GM18517 (cell line): Measurements from ENCODE around the gene C16orf95.

Experiments used
- ATAC-seq: cut with Tn5 transposase; IDR thresholded peaks from one replicate; pipeline ENCODE4 v1.9.1; 2021; ENCODE audit warnings: mild to moderate bottlenecking, moderate library complexity; ENCODE audit not compliant: unreplicated experiment

Gene C16orf95

GRCh38 chr16:87319997-87320491, 2.9 kb upstream of the C16orf95 start:
- no peak for ATAC-seq

GRCh38 chr16:87319011-87319410, 1.8 kb upstream of the C16orf95 start:
- no peak for ATAC-seq

GRCh38 chr16:87317750-87318644, 805 bp upstream of the C16orf95 start:
- peak; percentile 4 for ATAC-seq

- no peak for ATAC-seq
These were observed 706 bp downstream of the C16orf95 start for GRCh38 chr16:87316450-87316922.

GRCh38 chr16:87314990-87315420, 2.2 kb downstream of the C16orf95 start:
- ATAC-seq = no peak

- ATAC-seq = no peak
These were observed 5.2 kb downstream of the C16orf95 start for GRCh38 chr16:87312008-87312407.

GRCh38 chr16:87311387-87311786, 5.8 kb downstream of the C16orf95 start:
- ATAC-seq = no peak

- no peak for ATAC-seq
These were observed 6.6 kb downstream of the C16orf95 start for GRCh38 chr16:87310610-87311009.

- ATAC-seq = no peak
These were observed 7.3 kb downstream of the C16orf95 start for GRCh38 chr16:87309620-87310525.

- ATAC-seq = no peak
These were observed 8.4 kb downstream of the C16orf95 start for GRCh38 chr16:87308826-87309225.

- no peak for ATAC-seq
These were observed 10.7 kb downstream of the C16orf95 start for GRCh38 chr16:87306516-87306915.

- no peak for ATAC-seq
These were observed 11.4 kb downstream of the C16orf95 start for GRCh38 chr16:87305505-87306391.

- ATAC-seq = no peak
These were observed 12.2 kb downstream of the C16orf95 start for GRCh38 chr16:87304951-87305350.

- no peak for ATAC-seq
These were observed 13.2 kb downstream of the C16orf95 start for GRCh38 chr16:87303962-87304521.

- no peak for ATAC-seq
These were observed 13.7 kb downstream of the C16orf95 start for GRCh38 chr16:87303431-87303930.

GRCh38 chr16:87298857-87299465, 18.2 kb downstream of the C16orf95 start:
- no peak for ATAC-seq

GRCh38 chr16:87297918-87298631, 19.1 kb downstream of the C16orf95 start:
- no peak for ATAC-seq

- no peak for ATAC-seq
These were observed 19.8 kb downstream of the C16orf95 start for GRCh38 chr16:87297407-87297806.
